Measurements from ENCODE around the gene TSPEAR.
"Not testable (repeated sequence)": the region's sequence is repeated elsewhere in the genome, so short reads cannot be mapped to it uniquely, and the experiment has no call there.

Gene TSPEAR

DNA sequence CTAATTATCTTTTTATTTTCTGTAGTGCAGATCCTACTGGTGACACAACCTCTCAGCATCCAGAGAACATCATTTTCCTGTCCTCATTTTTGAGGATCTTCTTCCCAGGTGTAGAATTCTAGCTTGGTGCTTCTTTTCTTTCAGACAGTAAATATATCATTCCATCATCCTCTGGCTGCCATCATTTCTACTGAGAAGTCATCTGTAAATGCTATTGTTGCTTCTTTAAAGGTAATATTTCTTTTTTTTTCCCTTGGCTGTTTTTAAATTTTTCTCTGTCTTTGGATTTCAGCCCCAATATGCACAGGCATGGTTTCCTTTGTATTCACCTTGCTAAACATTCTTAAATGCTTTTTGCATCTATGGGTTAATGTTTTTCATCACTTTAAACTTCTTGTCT lies 87.8 kb downstream of the TSPEAR start:
- no peak for DNase-seq

DNA sequence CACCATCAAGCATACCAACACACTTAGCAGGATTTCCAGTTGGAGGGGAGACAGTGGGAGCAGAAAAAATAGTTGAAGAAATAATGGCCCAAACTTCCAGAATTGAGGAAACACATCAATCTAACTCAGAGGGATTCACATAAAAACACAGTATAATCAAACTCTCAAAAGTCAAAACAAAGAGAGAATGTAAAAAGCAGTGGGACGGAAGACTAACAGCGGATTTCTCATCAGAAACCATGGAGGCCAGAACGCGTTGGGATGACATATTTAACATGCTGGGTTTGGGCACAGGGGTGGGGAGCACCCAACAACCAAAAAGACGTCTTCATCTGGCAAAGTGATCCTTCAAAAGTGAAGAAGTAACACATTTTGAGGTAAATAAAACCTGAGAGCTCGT lies 91.5 kb downstream of the TSPEAR start:
- DNase-seq, result no peak

DNA sequence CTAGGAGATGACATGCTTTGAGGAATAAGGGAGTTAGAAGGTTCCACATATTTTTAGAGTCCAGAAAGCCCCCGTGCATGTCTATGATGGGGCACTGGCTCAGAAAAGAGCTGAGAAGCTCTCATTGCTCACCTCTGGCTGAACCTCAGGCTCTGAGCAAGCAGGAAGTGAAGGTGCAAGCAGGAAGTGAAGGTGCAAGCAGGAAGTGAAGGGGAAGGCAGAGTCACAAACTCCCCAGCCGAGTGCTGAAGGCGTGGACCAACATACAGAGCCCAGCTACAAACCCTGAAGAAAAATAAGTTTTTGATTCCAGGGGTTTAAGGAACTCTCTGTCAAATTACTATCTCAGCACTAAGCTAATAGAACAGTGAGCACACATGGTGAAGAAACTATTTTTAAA lies 92.5 kb downstream of the TSPEAR start:
- DNase-seq, result no peak

DNA sequence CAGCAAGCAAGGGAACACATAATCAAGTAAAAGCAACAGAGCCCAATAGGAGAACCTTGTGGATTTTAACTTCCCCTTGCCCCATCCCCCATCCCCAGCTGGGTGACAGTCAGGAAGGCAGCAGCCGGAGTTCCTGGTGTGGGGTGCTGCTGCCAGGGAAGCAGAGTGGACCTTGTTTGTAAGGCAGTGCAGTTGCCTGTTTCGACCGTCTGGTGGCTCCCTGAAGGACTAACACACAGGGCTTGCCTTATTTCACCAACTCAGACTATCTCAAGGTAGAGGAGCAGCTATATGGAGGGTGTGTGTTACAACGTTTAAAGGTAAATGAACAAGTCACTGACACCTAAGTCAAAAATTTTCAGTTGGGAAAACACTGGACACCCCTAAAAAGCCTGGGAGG lies 92.9 kb downstream of the TSPEAR start:
- DNase-seq, result peak; percentile 34

DNA sequence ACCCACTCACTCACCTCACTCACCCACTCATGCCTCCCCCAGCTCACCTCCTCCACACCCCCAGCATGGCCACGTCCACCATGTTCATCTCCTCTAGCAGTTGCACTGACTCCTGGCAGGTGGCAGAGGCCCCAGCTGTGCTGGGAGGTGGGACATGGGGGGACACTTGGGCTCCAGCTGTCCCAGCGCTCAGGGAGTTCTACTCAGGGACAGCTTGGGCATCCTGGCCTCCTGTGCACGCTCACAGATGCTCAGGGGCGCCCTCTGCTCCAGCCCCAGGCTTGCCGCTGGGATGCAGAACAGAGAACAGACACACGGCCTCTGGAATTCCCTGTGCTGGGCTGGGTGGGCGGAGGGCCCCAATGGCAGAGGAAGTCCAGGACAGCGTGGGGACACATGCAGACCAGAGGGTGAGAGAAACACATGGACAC lies 94.3 kb downstream of the TSPEAR start:
- DNase-seq, result no peak

DNA sequence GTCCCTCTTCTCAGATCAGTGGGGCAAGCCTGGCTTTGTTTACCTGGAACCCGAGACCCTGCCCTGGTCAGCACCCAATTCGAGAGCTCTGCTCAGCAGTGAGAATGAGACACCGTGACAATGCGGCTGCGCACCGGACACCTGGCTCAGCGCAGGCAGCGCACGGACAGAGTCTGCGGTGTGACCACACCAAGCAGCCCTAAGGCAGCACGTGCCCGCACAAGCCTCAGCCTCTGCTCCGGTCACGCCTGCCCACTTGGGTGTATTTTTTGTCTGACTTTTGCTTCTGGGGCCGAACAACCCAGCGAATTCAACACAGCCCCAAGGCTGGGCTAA lies 94.8 kb downstream of the TSPEAR start:
- no peak for DNase-seq

DNA sequence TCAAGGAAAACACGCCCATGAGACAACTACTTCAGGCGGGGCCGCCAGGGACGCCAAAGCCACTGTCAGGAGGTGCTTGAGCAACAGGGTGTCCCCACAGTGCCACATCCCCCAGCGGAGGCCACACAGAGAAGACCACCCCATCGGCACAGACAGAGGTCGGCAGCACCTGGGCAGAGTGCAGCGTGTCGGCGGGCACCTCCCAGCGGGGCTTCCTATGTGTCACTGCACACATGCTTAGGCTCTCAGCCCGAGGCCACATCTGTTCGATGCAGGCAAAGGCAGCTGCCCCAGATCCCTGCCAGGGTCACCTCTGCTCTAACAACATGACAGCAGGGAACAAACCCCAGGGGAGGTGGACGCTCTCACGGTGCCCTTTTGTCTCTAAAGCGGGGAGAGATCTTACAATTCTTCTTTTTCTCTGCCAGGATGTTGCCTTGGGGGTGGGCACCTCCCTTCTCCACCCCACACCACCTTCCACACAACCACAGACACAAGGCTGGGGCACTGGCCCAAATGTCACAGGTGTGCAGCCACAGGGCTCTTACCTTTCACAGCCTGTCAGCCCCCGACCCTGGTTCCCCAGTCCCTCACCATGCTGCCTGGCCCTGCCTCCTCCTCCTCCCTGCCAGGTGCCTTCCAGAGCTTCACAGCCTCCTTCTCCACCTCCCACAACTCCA lies 95.3 kb downstream of the TSPEAR start:
- DNase-seq, result no peak

DNA sequence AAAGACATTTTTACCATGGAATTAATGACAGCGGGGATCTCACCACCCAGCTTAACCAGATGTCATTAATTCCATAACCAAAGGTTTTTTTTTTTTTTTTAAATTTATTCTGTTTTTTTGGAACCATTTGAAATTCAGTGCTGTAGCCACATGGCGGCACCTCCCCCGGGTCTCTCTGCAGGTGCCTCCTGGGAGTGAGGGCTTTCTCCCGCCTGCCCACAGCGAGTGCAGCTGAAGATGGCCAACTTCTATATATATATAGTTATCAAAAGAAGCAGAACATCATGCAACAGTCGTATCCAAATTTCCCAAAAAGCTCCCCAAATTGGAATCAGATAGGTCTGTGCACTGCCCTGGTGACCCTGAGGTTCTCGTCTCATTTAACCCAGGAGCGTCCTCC lies 95.9 kb downstream of the TSPEAR start:
- no peak for DNase-seq

DNA sequence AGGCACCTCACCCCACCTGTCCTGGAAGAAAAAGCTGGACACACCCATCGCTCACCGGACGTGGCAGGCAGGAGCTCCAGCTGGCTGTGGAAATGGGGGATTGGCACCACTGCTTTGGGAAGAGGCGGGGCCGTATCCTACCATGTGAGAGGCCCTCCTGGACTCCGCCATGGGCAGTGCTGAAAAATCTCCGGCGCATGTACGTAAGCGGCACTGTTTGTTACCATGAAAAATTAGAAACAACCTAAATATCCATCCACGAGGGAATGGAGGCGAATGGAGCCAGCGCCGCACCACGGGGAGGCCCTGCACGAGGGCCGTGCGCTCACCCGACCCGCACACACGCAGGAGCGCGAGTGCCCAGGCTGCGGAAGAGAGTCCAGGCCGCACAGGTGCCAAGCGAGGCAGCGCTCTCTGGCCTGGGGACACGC lies 96.4 kb downstream of the TSPEAR start:
- no peak for DNase-seq

DNA sequence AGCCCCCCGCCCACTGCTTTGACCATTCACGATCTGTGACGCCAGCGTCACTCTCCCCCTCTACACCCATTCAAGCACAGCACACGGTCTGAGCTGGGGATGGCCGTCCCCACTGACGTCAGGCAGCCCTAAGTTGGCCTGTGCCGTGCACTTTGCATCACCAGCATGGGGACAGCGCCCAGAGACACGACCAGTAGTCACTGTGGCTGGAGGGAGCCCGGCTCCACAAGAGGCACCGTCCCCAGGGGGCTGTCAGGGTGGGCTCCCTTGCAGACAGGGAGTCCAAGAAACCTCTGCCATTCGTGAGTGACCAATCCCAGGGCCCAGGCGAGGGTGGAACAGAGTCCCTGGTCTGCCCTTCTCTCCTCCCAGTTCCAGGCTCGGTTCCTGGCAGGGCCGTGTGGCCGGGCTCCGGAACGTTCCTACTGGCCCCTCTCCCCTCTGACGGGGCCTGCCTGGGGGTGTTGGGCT lies 97.2 kb downstream of the TSPEAR start:
- no peak for DNase-seq

DNA sequence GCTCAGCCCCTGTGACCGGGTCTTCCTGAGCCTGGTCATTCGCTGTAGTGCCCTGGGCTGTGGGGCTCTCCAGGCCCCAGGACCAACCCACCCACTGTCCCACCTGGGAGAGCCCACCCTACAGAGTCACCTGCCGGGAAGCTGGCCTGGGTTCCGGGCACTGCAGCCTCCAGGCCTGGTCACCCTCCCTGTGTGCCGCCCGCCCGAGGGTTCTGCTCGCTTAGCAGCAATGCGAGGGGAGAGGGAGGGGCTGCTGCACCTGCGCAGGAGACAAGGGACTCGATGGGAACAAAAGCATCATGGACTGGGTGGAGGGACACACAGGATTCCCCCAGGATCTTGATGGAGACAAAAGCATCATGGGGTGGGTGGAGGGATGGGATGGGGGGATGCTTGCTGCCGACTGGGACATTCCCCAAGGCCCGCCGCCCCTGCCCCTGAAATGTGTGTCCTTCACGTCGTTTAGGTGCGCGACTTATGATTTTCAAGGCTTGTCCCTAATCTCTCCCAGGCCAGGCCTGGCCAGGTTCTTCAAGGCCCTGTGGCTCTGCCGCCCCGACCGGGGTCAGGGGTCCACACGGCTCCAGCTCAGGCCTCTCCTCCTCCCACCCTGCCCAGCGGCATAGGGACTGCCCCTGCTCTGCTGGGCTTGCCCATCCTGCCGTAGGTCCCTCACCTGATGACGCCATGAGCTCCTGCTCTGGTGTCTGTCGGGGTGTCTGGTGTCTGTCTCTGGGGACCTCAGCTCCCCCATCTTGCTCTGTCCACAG lies 97.8 kb downstream of the TSPEAR start:
- no peak for DNase-seq

DNA sequence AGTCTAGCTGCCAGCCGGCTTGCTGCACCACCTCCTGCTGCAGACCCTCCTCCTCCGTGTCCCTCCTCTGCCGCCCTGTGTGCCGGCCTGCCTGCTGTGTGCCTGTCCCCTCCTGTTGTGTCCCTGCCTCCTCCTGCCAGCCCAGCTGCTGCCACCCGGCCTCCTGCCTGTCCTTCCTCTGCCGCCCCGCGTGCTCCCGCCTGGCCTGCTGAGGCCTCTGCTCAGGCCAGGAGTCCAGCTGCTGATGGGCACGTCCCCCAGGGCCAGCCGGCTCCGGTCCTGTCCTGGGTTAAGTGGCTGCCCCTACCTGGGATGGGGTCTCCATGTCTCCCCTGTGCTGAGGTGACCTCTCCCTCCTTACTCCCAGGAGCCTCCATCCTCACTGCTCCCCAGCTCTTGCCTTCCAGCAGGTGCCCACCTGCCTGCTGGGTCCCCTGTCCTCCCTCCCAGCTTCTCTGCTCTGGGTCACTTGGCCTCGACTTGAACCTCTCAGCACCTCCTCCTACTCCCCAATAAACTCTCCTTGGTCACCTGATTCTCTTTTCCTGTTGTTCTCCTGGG lies 98.6 kb downstream of the TSPEAR start:
- DNase-seq, result no peak

DNA sequence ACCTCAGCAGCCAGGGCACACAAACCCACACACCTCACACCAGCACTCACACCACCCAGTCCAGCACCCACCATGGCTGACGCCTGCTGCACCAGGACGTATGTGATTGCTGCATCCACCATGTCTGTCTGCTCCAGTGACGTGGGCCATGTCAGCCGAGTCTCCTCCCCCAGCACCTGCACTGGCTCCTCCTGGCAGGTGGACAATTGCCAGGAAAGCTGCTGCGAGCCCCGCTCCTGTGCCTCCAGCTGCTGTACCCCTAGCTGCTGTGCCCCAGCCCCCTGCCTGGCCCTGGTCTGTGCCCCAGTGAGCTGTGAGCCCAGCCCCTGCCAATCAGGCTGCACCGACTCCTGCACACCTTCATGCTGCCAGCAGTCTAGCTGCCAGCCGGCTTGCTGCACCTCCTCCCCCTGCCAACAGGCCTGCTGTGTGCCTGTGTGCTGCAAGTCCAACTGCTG lies 99.3 kb downstream of the TSPEAR start, which contains the start of gene KRTAP10-8:
Gene KRTAP10-8, plus strand, starts transcription at position 51 of the 458 bp plus-strand sequence. Its CDS starts 22 bp downstream, at position 73.
- no peak for DNase-seq

DNA sequence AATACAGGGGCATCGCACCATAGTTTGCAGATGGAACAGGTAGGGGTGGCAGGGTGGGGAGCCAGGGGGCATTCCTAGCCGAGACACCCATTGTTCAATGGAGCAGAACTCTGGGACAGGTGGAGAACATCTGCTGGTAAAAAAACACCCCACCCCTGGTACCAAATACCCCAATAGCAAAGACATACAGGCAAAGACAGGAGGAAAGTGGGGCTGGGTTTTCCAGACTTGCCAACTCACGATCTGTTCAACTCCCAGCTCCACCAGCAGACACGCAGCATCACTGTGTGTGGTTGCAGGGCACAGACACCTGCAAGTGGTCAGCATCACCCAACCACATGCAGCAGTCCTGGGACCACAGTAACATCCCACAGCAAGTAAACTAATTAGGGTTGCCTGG lies 99.8 kb downstream of the TSPEAR start:
- DNase-seq, result no peak

DNA sequence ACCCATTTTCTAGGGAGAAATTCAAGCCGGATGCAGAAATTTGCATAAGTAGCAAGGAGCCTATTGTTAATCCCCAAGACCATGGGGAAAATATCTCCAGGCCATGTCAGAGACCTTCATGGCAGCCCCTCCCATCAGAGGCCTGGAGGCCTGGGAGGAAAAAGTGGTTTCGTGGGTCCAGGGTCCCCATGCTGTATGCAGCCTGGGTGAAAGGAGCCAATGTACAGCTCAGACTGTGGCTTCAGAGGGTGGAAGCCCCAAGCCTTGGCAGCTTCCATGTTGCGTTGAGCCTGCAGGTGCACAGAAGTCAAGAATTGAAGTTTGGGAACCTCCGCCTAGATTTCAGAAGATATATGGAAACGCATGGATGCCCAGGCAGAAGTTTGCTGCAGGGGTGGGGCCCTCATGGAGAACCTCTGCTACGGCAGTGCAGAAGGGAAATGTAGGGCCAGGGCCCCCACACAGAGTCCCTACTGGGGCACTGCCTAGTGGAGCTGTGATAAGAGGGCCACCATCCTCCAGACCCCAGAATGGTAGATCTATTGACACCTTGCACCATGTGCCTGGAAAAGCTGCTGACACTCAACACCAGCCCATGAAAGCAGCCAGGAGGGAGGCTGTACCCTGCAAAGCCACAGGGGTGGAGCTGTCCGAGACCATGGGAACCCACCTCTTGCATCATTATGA lies 101.1 kb downstream of the TSPEAR start:
- DNase-seq, result not testable (repeated sequence)

DNA sequence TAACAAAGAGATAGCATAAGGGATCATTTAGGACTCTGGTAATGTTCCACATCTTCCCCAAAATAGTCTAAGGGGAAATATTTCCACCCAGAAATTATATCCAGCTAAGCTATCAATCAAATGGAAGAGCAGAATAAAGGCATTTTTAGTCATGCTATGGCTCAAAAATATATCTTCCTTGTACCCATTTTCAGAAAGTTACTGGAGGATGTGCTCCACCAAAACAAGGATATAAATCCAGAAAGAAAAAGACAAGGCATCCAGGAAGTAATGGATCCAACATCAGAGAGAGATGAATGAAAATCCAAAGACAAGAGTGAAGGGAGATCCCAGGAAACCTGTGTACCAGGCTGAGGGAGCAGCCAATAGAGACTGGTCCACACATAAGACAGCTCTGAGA lies 102.2 kb downstream of the TSPEAR start:
- no peak for DNase-seq

DNA sequence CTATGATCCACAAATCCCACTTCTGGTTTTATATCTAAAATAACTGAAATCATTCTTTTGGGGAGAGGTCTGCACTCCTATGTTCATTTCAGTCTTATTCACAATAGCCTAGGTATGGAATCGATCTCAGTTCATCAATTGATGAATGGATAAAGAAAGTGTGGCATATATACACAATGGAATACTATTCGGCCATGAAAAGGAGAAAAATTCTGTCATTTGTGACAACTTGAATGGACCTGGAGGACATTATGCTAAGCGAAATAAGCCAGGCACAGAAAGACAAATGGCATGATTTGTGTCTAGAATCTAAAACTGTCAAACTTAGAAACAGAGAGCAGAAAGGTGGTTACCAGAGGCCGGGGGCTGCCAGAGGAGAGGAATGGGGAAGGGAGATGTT lies 104.9 kb downstream of the TSPEAR start:
- no peak for DNase-seq

DNA sequence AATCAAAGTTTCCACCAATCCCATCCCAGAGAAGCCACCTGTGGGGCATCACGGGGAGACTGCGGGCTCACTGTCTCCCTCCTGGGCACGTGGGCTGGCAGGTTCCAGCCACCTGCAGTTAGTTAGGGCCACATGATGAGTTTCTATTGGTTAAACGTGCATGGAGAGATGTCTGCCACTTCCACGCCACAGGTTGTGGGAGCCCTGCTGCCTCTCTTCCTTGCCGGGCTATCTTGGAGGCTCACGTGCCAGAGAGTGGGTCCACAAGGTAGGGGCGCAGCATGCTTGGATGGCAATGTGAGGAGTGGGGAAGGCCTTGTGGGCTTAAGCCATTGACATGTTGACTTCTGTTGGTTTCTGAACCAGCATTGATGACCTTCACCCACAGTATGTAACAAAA lies 107.5 kb downstream of the TSPEAR start:
- DNase-seq, result no peak

DNA sequence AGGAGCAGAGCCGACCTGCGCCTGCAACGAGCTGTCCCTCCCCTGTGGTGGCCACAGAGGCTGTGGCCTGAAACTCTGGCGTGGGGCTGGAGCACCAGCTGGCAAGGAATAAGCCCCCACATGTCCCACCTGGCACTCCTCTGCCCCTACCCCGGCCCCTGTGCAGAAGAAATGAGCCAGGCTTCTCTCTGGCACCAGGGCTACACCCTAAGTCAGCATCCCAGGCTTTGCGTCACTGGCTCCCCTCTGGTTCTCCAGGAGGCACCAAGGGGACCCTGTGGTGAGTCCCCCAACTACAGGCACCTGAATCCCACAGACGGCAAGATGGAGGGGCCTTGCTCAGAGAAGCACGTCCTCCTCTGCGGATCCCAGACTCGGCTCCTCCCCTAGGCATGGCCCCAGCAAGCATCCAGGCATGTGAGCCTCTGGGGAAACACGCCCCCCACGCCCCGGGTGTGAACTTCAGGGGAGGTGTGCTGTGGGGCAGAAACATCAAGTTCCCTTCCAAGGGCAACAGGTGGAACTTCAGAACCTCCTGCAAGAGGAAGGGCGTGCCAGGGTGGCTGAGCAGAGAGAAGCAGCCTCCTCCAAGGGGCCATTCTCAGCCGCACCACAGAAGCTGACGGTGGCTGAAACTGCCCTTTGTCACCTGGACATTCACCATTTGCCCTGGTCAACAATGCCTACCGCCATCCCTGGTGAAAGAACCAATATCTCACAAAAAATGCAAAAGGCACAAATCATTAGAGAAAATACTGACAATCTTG lies 108.1 kb downstream of the TSPEAR start:
- no peak for DNase-seq

DNA sequence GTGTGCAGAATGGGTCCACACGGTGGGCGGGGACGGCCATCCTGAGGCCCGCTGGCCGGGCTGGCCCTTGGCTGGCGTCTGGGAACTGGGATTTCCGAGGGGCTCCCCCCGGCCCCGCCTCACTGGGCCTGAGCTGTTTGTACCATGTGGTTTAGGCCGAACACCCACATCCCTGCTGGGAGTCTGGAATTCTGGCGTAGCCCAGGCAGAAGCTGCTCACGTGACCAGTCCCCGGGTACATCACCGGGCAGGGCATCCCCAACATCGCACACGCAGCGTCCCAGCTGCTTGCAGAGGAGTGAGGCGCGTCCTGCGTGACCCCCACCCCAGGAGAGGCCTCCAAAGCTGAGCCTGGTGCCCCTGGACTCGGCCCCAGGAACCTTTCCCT lies 108.9 kb downstream of the TSPEAR start:
- no peak for DNase-seq

DNA sequence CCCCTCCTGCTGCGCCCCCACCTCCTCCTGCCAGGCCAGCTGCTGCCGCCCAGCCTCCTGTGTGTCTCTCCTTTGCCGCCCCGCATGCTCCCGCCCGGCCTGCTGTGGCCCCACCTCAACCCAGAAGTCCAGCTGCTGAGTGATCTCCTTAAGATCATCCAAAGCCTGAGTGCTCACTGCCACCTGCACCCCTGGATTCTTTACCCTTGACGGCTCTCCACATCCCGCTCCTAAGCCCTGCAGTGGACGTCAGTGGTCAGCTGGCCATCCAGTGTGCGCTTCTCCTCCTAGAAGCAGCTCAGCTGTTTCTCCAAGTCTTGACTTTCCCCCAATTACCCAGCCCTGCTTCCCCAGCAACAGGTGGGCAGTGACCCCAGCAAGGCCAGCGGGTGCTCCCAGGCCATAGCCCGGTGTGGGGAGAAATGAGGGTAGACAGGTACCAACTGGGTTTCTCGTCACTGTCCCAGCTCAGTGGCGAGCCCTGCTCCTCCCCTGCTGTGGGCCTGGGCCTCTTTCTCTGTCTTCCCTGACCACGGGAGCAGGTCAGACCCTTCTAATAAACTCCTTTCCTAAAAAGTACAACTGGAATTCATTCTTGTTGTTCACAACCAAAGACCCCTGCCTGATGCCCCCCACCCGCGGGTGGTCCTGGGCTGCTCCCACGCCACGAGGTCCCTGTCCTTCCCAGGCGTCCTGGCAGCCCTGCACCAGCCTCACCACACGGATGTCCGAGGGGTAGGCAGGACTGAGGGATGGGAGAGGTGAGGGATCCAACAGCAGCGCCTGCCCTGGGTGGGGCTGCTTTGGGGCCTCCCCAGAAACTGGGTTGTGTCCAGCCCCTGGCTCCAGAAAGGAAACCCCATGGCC lies 109.5 kb downstream of the TSPEAR start:
- DNase-seq, result no peak

DNA sequence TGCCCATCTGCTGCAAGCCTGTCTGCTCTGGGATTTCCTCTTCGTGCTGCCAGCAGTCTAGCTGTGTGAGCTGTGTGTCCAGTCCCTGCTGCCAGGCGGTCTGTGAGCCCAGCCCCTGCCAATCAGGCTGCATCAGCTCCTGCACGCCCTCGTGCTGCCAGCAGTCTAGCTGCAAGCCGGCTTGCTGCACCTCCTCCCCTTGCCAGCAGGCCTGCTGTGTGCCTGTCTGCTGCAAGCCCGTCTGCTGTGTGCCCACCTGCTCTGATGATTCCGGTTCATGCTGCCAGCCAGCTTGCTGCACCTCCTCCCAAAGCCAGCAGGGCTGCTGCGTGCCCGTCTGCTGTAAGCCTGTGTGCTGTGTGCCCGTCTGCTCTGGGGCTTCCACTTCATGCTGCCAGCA lies 110.3 kb downstream of the TSPEAR start:
- not testable (repeated sequence) for DNase-seq

Measured in hematopoietic multipotent progenitor cell treated with erythropoietin and hydrocortisone succinate and interleukin-3 and kit ligand, for 8 days (in vitro differentiated cells).